ENCODE results near the gene GTSE1. TPM values are rescaled to one million over a fixed set of nuclear protein-coding genes. Genes with fewer than 3 reads are reported as not detected.
A peak's percentile ranks its signal among the peaks of the same experiment; 100 is the strongest.

The GTSE1 gene
- polyA plus RNA-seq, 1 donor (not counting 4 experiments of a cell fraction or from before 2014, with no cell fraction given): 4.7 TPM

- peaks cover 16 to 24% of the 10 kb centered on the region in 2 experiments for H3K36me3 ChIP-seq (ENCODE audit: control insufficient read depth in 2 of 2, extremely low read depth in 1 of 2, insufficient read depth in 2 of 2, low read length in 2 of 2)
- TF ChIP-seq EZH2 (IDR thresholded peaks at IDR 0.05; ENCODE audit: low read length): no peak
- DNase-seq (ENCODE audit: low read depth, low spot score): no peak
- H3K4me3 ChIP-seq (ENCODE audit: control insufficient read depth in 2 of 3, extremely low read depth in 1 of 3, insufficient read depth in 2 of 3, low read depth in 1 of 3, low read length in 3 of 3): peak overlapping the region; percentile 91 to 96 (median 92)
- no peaks in the 10 kb centered on the region for H3K27me3 ChIP-seq (ENCODE audit: control insufficient read depth, extremely low read depth, insufficient read depth, low read length)
- H3K27ac ChIP-seq (ENCODE audit: control insufficient read depth, insufficient read depth, low read length): peak overlapping the region; percentile 70
- peak overlapping the region; percentile 94 for H3K4me2 ChIP-seq (ENCODE audit: control insufficient read depth, extremely low read depth, insufficient read depth, low read depth, low read length)
- H3K9ac ChIP-seq (ENCODE audit: control insufficient read depth, extremely low read depth, insufficient read depth, low read length): peak overlapping the region; percentile 84
- H3K4me1 ChIP-seq (ENCODE audit: control insufficient read depth, extremely low read depth, insufficient read depth, low read length): peaks cover 10% of the 10 kb centered on the region
- no peaks in the 10 kb centered on the region for H4K20me1 ChIP-seq (ENCODE audit: control insufficient read depth, extremely low read depth, insufficient read depth, low read length)
- dilution Hi-C loops (cut with MboI; ENCODE audit: extremely low pct_ligation_motif_present, low sequenced_read_pairs): no loop called here
- H3K9me1 ChIP-seq (ENCODE audit: control insufficient read depth, extremely low read depth, insufficient read depth, low read length): no peaks in the 10 kb centered on the region
- peak overlapping the region; percentile 93 for H2AFZ ChIP-seq (ENCODE audit: control insufficient read depth, low read length)
- H3K9me3 ChIP-seq (ENCODE audit: control insufficient read depth, low read depth, low read length): no peaks in the 10 kb centered on the region
- H3K79me2 ChIP-seq (ENCODE audit: control insufficient read depth, insufficient read depth, low read length): peaks cover 38% of the 10 kb centered on the region
- FAIRE-seq: peak; percentile 13
Measured at GRCh38 chr22:46336119-46337078, 39.7 kb downstream of the GTSE1 start.

GRCh38 chr22:46337870-46338269, 41.2 kb downstream of the GTSE1 start:
- FAIRE-seq: no peak
- no peaks in the 10 kb centered on the region for H3K27me3 ChIP-seq (ENCODE audit: control insufficient read depth, extremely low read depth, insufficient read depth, low read length)
- H3K36me3 ChIP-seq (ENCODE audit: control insufficient read depth in 2 of 2, extremely low read depth in 1 of 2, insufficient read depth in 2 of 2, low read length in 2 of 2): peaks cover 20 to 29% of the 10 kb centered on the region in 2 experiments
- no peaks in the 10 kb centered on the region for H3K9me1 ChIP-seq (ENCODE audit: control insufficient read depth, extremely low read depth, insufficient read depth, low read length)
- H4K20me1 ChIP-seq (ENCODE audit: control insufficient read depth, extremely low read depth, insufficient read depth, low read length): no peaks in the 10 kb centered on the region
- peaks cover 10% of the 10 kb centered on the region for H3K4me1 ChIP-seq (ENCODE audit: control insufficient read depth, extremely low read depth, insufficient read depth, low read length)
- H3K4me2 ChIP-seq (ENCODE audit: control insufficient read depth, extremely low read depth, insufficient read depth, low read depth, low read length): no peak overlapping the region
- no peak overlapping the region for H3K4me3 ChIP-seq (ENCODE audit: control insufficient read depth in 2 of 3, extremely low read depth in 1 of 3, insufficient read depth in 2 of 3, low read depth in 1 of 3, low read length in 3 of 3)
- no peaks in the 10 kb centered on the region for H3K9me3 ChIP-seq (ENCODE audit: control insufficient read depth, low read depth, low read length)
- dilution Hi-C loops (cut with MboI; ENCODE audit: extremely low pct_ligation_motif_present, low sequenced_read_pairs): no loop called here
- H3K27ac ChIP-seq (ENCODE audit: control insufficient read depth, insufficient read depth, low read length): no peak overlapping the region
- H3K9ac ChIP-seq (ENCODE audit: control insufficient read depth, extremely low read depth, insufficient read depth, low read length): no peak overlapping the region
- H2AFZ ChIP-seq (ENCODE audit: control insufficient read depth, low read length): no peak overlapping the region
- no peak for TF ChIP-seq CTCF (optimal IDR thresholded peaks at IDR 0.05 in 1 of 3, IDR thresholded peaks at IDR 0.05 in 1 of 3, conservative IDR thresholded peaks at IDR 0.05 in 1 of 3; ENCODE audit: extremely low read depth in 1 of 3, insufficient read depth in 2 of 3, low read length in 3 of 3)
- no peak for TF ChIP-seq EZH2 (IDR thresholded peaks at IDR 0.05; ENCODE audit: low read length)
- DNase-seq (ENCODE audit: low read depth, low spot score): no peak
- H3K79me2 ChIP-seq (ENCODE audit: control insufficient read depth, insufficient read depth, low read length): peaks cover 38% of the 10 kb centered on the region
